Heart left ventricle (tissue), 13 donors: ENCODE measurements around the gene SPATS2L.

Experiments used
- CTCF ChIP-seq, 12 donors: fragments of 200-600 bp; sonication (generic) in 4 of 12; IDR thresholded peaks; one replicate each; pipeline versions ENCODE4 v1.5.0 to v1.8.0; 2018 to 2022; ENCODE audit warnings: antibody characterized with exemption in 12 of 12, mild to moderate bottlenecking in 5 of 12
- POLR2A ChIP-seq, 2 donors: fragments of 450-650 bp; IDR thresholded peaks; one replicate each; pipeline ENCODE4 v1.6.1; 2017; ENCODE audit warnings: antibody characterized with exemption in 2 of 2, mild to moderate bottlenecking in 2 of 2, moderate library complexity in 2 of 2
- donor health status: ischemic (EF 13 %, LVEDD 7.1; RV severe dilation, severe dysfunction).
- donor health status: DM: no; HTN: yes; CAD: no.
- donor health status: DM: no; HTN: no; CAD: no.
- donor health status: ischemic (EF 25% LVEDD 6.9; RV normal size, moderate dysfunction).
- donor health status: ischemic (EF 25% LVEDD 5.7; RV mildly dilated, moderate dysfunction).
- donor health status: ischemic (EF 35%, LVEDD 5.7; RV mildly dilated, moderate dysfunction).
- donor health status: nonischemic (EF 11% LVEDD 7.7; RV severe dilation, severe dysfunction).
- donor health status: DM: yes; HTN: yes; CAD: no.
- donor health status: PGD.
- donor health status: ischemic (EF 29% LVEDD 5.4; RV normal size, mild dysfunction).
- donor health status: nonischemic (EF 23%, LVEDD 6.1; RV moderate dilation, normal function).

GRCh38 chr2:200523158-200523557, 216.7 kb downstream of the SPATS2L start:
- TF ChIP-seq POLR2A (IDR thresholded peaks at IDR 0.05): no peak
- TF ChIP-seq CTCF (IDR thresholded peaks at IDR 0.05): no peak
